ENCODE data around the gene ZBTB9. TPM values are rescaled to one million over a fixed set of nuclear protein-coding genes. Genes with fewer than 3 reads are reported as not detected.

The ZBTB9 gene
- total RNA-seq, 1 experiment from 2014 or later = 11.4 TPM

GRCh38 chr6:33432546-33432945 lies 21.8 kb upstream of the ZBTB9 start:
- Histone ChIP-seq H3K4me3 (ENCODE audit: low read depth, low read length) (no peak overlapping the region), H3K36me3 (ENCODE audit: control insufficient read depth, insufficient read depth, low read length) (no peaks in the 10 kb centered on the region), H3K4me1 (peaks cover 45% of the 10 kb centered on the region), H3K27me3 (replicated peaks; ENCODE audit: control insufficient read depth, insufficient read depth, low read length) (no peaks in the 10 kb centered on the region), H3K9me3 (no peaks in the 10 kb centered on the region)
- DNase-seq = no peak
- peak overlapping the region; percentile 75 for H3K27ac Mint-ChIP-seq (ENCODE audit: unreplicated experiment)
- POLR2A ChIA-PET = interaction anchor here (1.0 kb wide), 1 partner anchor 21 kb away, joined by 3 read pairs; no protein-coding TSS in a partner anchor
- CTCF ChIA-PET = no interaction called here
- peaks cover 25% of the 10 kb centered on the region for H3K4me1 Mint-ChIP-seq (ENCODE audit: low read depth, unreplicated experiment)
- H3K36me3 Mint-ChIP-seq (ENCODE audit: insufficient read depth, unreplicated experiment) = peaks cover 7% of the 10 kb centered on the region
- TF ChIP-seq, protein P1, sequence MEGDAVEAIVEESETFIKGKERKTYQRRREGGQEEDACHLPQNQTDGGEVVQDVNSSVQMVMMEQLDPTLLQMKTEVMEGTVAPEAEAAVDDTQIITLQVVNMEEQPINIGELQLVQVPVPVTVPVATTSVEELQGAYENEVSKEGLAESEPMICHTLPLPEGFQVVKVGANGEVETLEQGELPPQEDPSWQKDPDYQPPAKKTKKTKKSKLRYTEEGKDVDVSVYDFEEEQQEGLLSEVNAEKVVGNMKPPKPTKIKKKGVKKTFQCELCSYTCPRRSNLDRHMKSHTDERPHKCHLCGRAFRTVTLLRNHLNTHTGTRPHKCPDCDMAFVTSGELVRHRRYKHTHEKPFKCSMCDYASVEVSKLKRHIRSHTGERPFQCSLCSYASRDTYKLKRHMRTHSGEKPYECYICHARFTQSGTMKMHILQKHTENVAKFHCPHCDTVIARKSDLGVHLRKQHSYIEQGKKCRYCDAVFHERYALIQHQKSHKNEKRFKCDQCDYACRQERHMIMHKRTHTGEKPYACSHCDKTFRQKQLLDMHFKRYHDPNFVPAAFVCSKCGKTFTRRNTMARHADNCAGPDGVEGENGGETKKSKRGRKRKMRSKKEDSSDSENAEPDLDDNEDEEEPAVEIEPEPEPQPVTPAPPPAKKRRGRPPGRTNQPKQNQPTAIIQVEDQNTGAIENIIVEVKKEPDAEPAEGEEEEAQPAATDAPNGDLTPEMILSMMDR (IDR thresholded peaks at IDR 0.05; ENCODE audit: insufficient read depth in 1 of 2, low read depth in 1 of 2, low read length in 1 of 2, severe bottlenecking in 1 of 2, unreplicated experiment in 1 of 2) = no peak
- H3K4me3 Mint-ChIP-seq (ENCODE audit: unreplicated experiment) = peak overlapping the region; percentile 7
- H3K9me3 Mint-ChIP-seq (ENCODE audit: unreplicated experiment) = no peaks in the 10 kb centered on the region
- no peaks in the 10 kb centered on the region for H3K27me3 Mint-ChIP-seq (ENCODE audit: insufficient read depth, unreplicated experiment)
- intact Hi-C loops (cut with micrococcal nuclease; ENCODE audit: unreplicated experiment) = no loop called here
- no TSS peak for BruUV-seq (replicated peaks)

DNA sequence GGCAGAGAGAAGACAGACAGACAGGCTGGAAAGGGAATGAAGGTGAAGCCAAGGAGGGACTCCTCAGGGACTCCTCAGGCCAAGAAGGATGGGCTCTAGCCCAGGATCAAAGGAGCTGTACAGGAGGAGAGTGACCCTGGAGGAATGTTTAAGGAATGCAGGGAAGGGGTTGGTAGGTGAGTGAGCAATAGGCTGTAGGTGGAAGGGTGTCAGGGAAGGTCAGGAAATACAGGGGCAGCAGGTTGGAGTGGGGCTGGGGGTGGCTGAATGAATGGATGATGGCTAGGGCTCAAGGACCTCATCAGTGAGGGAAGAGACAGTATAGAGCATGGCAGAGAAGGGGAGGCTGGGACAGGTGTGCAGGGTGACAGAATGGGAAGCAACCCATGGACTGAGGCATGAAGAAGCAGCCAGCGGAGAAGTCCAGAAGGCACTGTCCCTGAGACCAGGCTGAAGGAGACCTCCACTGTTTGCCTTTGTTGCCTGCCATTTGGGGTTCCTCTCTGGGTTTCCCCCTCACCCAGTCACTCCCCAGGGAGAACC lies 21.3 kb upstream of the ZBTB9 start:
- Mint-ChIP-seq H3K27me3 (ENCODE audit: insufficient read depth, unreplicated experiment) (no peaks in the 10 kb centered on the region), H3K4me1 (ENCODE audit: low read depth, unreplicated experiment) (peaks cover 25% of the 10 kb centered on the region), H3K36me3 (ENCODE audit: insufficient read depth, unreplicated experiment) (peaks cover 9% of the 10 kb centered on the region), H3K4me3 (ENCODE audit: unreplicated experiment) (peak overlapping the region; percentile 7), H3K9me3 (ENCODE audit: unreplicated experiment) (no peaks in the 10 kb centered on the region), H3K27ac (ENCODE audit: unreplicated experiment) (peak overlapping the region; percentile 75)
- no peaks in the 10 kb centered on the region for H3K36me3 ChIP-seq (ENCODE audit: control insufficient read depth, insufficient read depth, low read length)
- H3K4me3 ChIP-seq (ENCODE audit: low read depth, low read length) = no peak overlapping the region
- TF ChIP-seq, protein P1 (IDR thresholded peaks at IDR 0.05; ENCODE audit: insufficient read depth in 1 of 2, low read depth in 1 of 2, low read length in 1 of 2, severe bottlenecking in 1 of 2, unreplicated experiment in 1 of 2) = no peak
- BruUV-seq (replicated peaks) = no TSS peak
- no peaks in the 10 kb centered on the region for H3K27me3 ChIP-seq (replicated peaks; ENCODE audit: control insufficient read depth, insufficient read depth, low read length)
- H3K4me1 ChIP-seq = peaks cover 45% of the 10 kb centered on the region
- intact Hi-C loops (cut with micrococcal nuclease; ENCODE audit: unreplicated experiment) = no loop called here
- CTCF ChIA-PET = no interaction called here
- POLR2A ChIA-PET = interaction anchor here (1.0 kb wide), 1 partner anchor 21 kb away, joined by 3 read pairs; no protein-coding TSS in a partner anchor
- DNase-seq = peak; percentile 46 to 58
- H3K9me3 ChIP-seq = no peaks in the 10 kb centered on the region

DNA sequence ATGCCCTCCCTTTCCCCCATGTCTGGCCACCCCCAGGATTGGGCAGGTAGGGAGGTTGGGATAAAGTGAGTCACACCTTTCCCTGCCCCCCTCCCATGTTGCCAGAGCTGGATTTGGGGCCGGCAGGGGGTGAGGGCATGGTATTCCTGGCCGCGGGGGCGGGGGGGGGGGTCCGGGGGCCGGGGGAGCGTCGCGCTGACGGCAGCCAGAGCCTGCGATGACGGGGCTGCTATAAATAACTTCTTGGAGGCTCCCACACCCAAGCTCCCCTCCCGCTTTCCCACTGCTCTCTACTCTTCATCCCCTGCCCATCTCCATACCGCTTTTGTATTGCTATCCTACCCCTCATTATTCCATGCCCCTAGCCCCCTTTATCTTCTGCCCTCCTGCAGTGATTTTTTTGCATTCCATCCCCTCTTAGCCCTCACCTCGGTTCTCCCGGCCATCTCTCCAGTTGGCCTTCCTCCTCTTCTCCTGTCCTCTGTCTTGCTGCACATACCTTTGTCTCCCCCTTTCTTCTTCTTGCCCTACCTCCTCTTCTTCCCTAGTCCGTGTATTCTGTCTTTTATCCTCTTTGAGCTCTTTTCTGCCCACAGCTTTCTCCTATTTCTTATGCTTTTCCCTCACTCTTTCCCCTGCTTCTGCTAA lies 20.7 kb upstream of the ZBTB9 start:
- H3K4me1 ChIP-seq = peaks cover 40% of the 10 kb centered on the region
- no peaks in the 10 kb centered on the region for H3K9me3 ChIP-seq
- Mint-ChIP-seq H3K27me3 (ENCODE audit: insufficient read depth, unreplicated experiment) (no peaks in the 10 kb centered on the region), H3K4me1 (ENCODE audit: low read depth, unreplicated experiment) (peaks cover 21% of the 10 kb centered on the region), H3K4me3 (ENCODE audit: unreplicated experiment) (no peak overlapping the region), H3K9me3 (ENCODE audit: unreplicated experiment) (no peaks in the 10 kb centered on the region), H3K27ac (ENCODE audit: unreplicated experiment) (peak overlapping the region; percentile 75), H3K36me3 (ENCODE audit: insufficient read depth, unreplicated experiment) (peaks cover 9% of the 10 kb centered on the region)
- intact Hi-C loops (cut with micrococcal nuclease; ENCODE audit: unreplicated experiment) = no loop called here
- POLR2A ChIA-PET = interaction anchor here (0.7 to 1.0 kb wide), 2 partner anchors 20 to 246 kb away, joined by 3 read pairs; no protein-coding TSS in a partner anchor
- CTCF ChIA-PET = no interaction called here
- no TSS peak for BruUV-seq (replicated peaks)
- H3K36me3 ChIP-seq (ENCODE audit: control insufficient read depth, insufficient read depth, low read length) = no peaks in the 10 kb centered on the region
- TF ChIP-seq, protein P1 (IDR thresholded peaks at IDR 0.05; ENCODE audit: insufficient read depth in 1 of 2, low read depth in 1 of 2, low read length in 1 of 2, severe bottlenecking in 1 of 2, unreplicated experiment in 1 of 2) = no peak
- no peaks in the 10 kb centered on the region for H3K27me3 ChIP-seq (replicated peaks; ENCODE audit: control insufficient read depth, insufficient read depth, low read length)
- DNase-seq = no peak
- no peak overlapping the region for H3K4me3 ChIP-seq (ENCODE audit: low read depth, low read length)

All from Caco-2 (cell line).